NCI-H146 treated with DMSO at 0.1 percent for 48 hours (cell line): ENCODE results near the gene LSM14A.

ENCODE experiments used
- DNase-seq: peaks from one replicate; lab custom pipeline; 2025; ENCODE audit not compliant: unreplicated experiment; lab: John Stamatoyannopoulos, UW

The LSM14A gene

DNA sequence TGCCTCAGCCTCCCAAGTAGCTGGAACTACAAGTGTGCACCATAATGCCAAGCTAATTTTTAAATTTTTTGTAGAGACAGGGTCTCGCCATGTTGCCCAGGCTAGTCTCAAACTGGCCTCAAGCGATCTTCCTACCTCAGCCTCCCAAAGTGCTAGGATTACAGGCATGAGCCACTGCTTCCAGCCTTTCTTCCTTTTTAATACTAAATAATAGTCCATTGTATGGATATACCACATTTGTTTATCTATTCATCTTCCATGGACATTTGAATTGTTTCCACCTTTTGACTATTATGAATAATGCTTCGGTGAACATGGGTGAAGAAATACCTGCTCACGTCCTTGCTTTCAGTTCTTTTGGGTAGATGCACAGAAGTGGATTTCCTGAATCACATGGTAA lies 106.5 kb downstream of the LSM14A start:
- no peak for DNase-seq
